GM12878 (cell line): ENCODE results near the gene PISD. TPM values are rescaled to one million over a fixed set of nuclear protein-coding genes. Genes with fewer than 3 reads are reported as not detected.

Experiments
- ATAC-seq: fragments of 200-7000 bp; cut with Tn5 transposase; 3 replicates; pipeline ENCODE4 v1.9.1; 2020; ENCODE audit warnings: mild to moderate bottlenecking, moderate library complexity
- BruUV-seq: library from RNA; stranded (reverse); fragments of 400-500 nt; replicated peaks from 2 replicates; lab custom pipeline; 2021; lab: Mats Ljungman, UMichigan
- CTCF ChIA-PET: fragments of 300-600 bp; sonication (Branson Sonifier 250); formaldehyde crosslinking; extraction: SDS; loops from one replicate; lab custom pipeline; 2021; ENCODE audit warnings: inconsistent platforms; lab: Yijun Ruan, JAX
- POLR2A ChIA-PET: fragments of 350-600 bp; formaldehyde crosslinking; extraction: SDS; loops from one replicate; lab custom pipeline; 2021; ENCODE audit warnings: inconsistent platforms; lab: Charles Lee
- RAD21 ChIA-PET: fragments of 300-600 bp; sonication (Branson Sonifier 250); formaldehyde crosslinking; loops from one replicate; lab custom pipeline; 2023; ENCODE audit warnings: antibody characterized with exemption; ENCODE audit not compliant: unreplicated experiment; lab: Charles Lee
- SMC1A ChIA-PET: fragments of 300-600 bp; sonication (Branson Sonifier 250); formaldehyde crosslinking; loops from one replicate; lab custom pipeline; 2023; ENCODE audit not compliant: unreplicated experiment, uncharacterized antibody; lab: Charles Lee
- DNase-seq: peaks from one replicate; pipeline ENCODE4 v3.0.0-alpha.2; 2011; ENCODE audit warnings: low read depth, low spot score
- FAIRE-seq: peaks from 3 replicates; lab custom pipeline; 2011; peaks lifted over from hg19 to GRCh38; lab: Jason Lieb, UNC
- H2AFZ ChIP-seq: 2 replicates; pipeline ENCODE4 v1.6.0; 2011; ENCODE audit warnings: low read depth, low read length, control low read depth; ENCODE audit not compliant: control insufficient read depth
- H3K27ac ChIP-seq: 2 replicates; pipeline ENCODE4 v1.5.1; 2011; ENCODE audit warnings: control low read depth; ENCODE audit not compliant: control insufficient read depth, insufficient read depth
- H3K27me3 ChIP-seq, 2 experiments: replicated peaks in 1 of 2; 2 replicates each; pipeline versions ENCODE4 v1.6.0 to v1.6.1; 2011; ENCODE audit warnings: low read length in 1 of 2; ENCODE audit not compliant: control insufficient read depth in 2 of 2, insufficient read depth in 2 of 2
- H3K36me3 ChIP-seq, 2 experiments: 2 replicates each; pipeline ENCODE4 v1.5.1; 2011; ENCODE audit warnings: low read length in 1 of 2; ENCODE audit not compliant: control insufficient read depth in 2 of 2, insufficient read depth in 2 of 2
- H3K4me1 ChIP-seq: 2 replicates; pipeline ENCODE4 v1.6.1; 2011; ENCODE audit warnings: mild to moderate bottlenecking, low read length, moderate library complexity, mixed read lengths; ENCODE audit not compliant: control insufficient read depth, insufficient read depth
- H3K4me2 ChIP-seq: 2 replicates; pipeline ENCODE4 v1.6.0; 2011; ENCODE audit warnings: control low read depth; ENCODE audit not compliant: control insufficient read depth, insufficient read depth
- H3K4me3 ChIP-seq: fragments of 200-600 bp; sonication (generic); 2 replicates; pipeline ENCODE4 v1.5.1; 2016
- H3K79me2 ChIP-seq: 2 replicates; pipeline ENCODE4 v1.6.0; 2011; ENCODE audit warnings: low read length; ENCODE audit not compliant: control insufficient read depth, insufficient read depth
- H3K9ac ChIP-seq: 2 replicates; pipeline ENCODE4 v1.8.0; 2011; ENCODE audit warnings: low read length, control low read depth, mixed read lengths; ENCODE audit not compliant: control insufficient read depth, insufficient read depth
- H3K9me3 ChIP-seq: replicated peaks from 3 replicates; pipeline ENCODE4 v1.5.1; 2011; ENCODE audit warnings: mild to moderate bottlenecking, low read length; ENCODE audit not compliant: control insufficient read depth, insufficient read depth
- H4K20me1 ChIP-seq: 2 replicates; pipeline ENCODE4 v1.6.0; 2011; ENCODE audit not compliant: control insufficient read depth, insufficient read depth
- ASH2L ChIP-seq: fragments of 300-600, 200-600 bp; sonication (generic); IDR thresholded peaks from 2 replicates; pipeline ENCODE4 v1.6.1; 2017; ENCODE audit warnings: low read depth, mild to moderate bottlenecking, borderline replicate concordance
- ATF7 ChIP-seq: fragments of 450-650 bp; IDR thresholded peaks from 2 replicates; pipeline ENCODE4 v1.6.1; 2016; ENCODE audit warnings: low read depth, mild to moderate bottlenecking
- BHLHE40 ChIP-seq, 2 experiments: fragments of 450-650 bp in 1 of 2; IDR thresholded peaks; 2 replicates each; pipeline ENCODE4 v1.6.1; 2011 to 2017; ENCODE audit warnings: low read depth in 2 of 2, borderline replicate concordance in 1 of 2, improper control_type of control experiment in 1 of 2, low read length in 1 of 2, mild to moderate bottlenecking in 1 of 2
- CBX3 ChIP-seq: fragments of 200-600 bp; sonication (generic); IDR thresholded peaks from 2 replicates; pipeline ENCODE4 v1.6.1; 2016; ENCODE audit warnings: low read depth, borderline replicate concordance
- CBX5 ChIP-seq: sonication (generic); IDR thresholded peaks from 2 replicates; pipeline ENCODE4 v1.6.1; 2016; ENCODE audit warnings: low read depth, moderate library complexity, mild to moderate bottlenecking, inconsistent platforms
- CREB1 ChIP-seq: IDR thresholded peaks from 2 replicates; pipeline ENCODE4 v1.6.1; 2012; ENCODE audit warnings: low read depth, mild to moderate bottlenecking, inconsistent platforms
- FOXM1 ChIP-seq: IDR thresholded peaks from 2 replicates; pipeline ENCODE4 v1.6.1; 2012; ENCODE audit warnings: low read depth, mild to moderate bottlenecking, inconsistent platforms, low read length, moderate library complexity
- HDGF ChIP-seq: fragments of 450-650 bp; IDR thresholded peaks from 2 replicates; pipeline ENCODE4 v1.6.1; 2016; ENCODE audit warnings: antibody characterized with exemption
- LARP7 ChIP-seq: fragments of 450-650 bp; IDR thresholded peaks from 2 replicates; pipeline ENCODE4 v1.6.1; 2017; ENCODE audit warnings: mild to moderate bottlenecking
- MTA2 ChIP-seq: fragments of 450-650 bp; IDR thresholded peaks from 2 replicates; pipeline ENCODE4 v1.6.1; 2016; ENCODE audit warnings: low read depth, mild to moderate bottlenecking, moderate library complexity
- MTA3 ChIP-seq: IDR thresholded peaks from 2 replicates; pipeline ENCODE4 v1.6.1; 2012; ENCODE audit warnings: low read length, inconsistent platforms, borderline replicate concordance
- MXI1 ChIP-seq: fragments of 150-350 bp; IDR thresholded peaks from 2 replicates; pipeline ENCODE4 v1.6.1; 2011; ENCODE audit warnings: low read depth, mild to moderate bottlenecking, inconsistent platforms, low read length, improper control_type of control experiment
- NR2C2 ChIP-seq: IDR thresholded peaks from 2 replicates; pipeline ENCODE4 v1.6.1; 2011; ENCODE audit warnings: borderline replicate concordance, low read depth; ENCODE audit not compliant: control insufficient read depth, insufficient read length
- POU2F2 ChIP-seq: IDR thresholded peaks from 3 replicates; pipeline ENCODE4 v1.6.1; 2011; ENCODE audit warnings: low read depth, mild to moderate bottlenecking, low read length, borderline replicate concordance
- RUNX3 ChIP-seq: IDR thresholded peaks from 2 replicates; pipeline ENCODE4 v1.6.1; 2012; ENCODE audit warnings: low read length, inconsistent platforms
- SREBF2 ChIP-seq: IDR thresholded peaks from 2 replicates; pipeline ENCODE4 v1.6.1; 2012; ENCODE audit warnings: mild to moderate bottlenecking, low read length
- USF2 ChIP-seq: IDR thresholded peaks from 2 replicates; pipeline ENCODE4 v1.6.1; 2011; ENCODE audit warnings: low read depth, low read length, improper control_type of control experiment, borderline replicate concordance
- ZNF274 ChIP-seq: IDR thresholded peaks from one replicate; pipeline ENCODE4 v1.8.0; 2011; ENCODE audit not compliant: insufficient read length, insufficient read depth
- WGBS: methylation state at CpG from one replicate; pipeline ENCODE4 v1.1.6; 2016; ENCODE audit warnings: low lambda C conversion rate; ENCODE audit not compliant: insufficient replicate concordance, insufficient coverage; ENCODE audit errors: missing lambda C conversion rate; 5-methylcytosine and 5-hydroxymethylcytosine counted together
- in situ Hi-C: fragments of 300-500 bp; cut with MboI; formaldehyde crosslinking; loops from 9 replicates; pipeline ENCODE4 v1.14.3; 2018; ENCODE audit warnings: mixed read lengths
- intact Hi-C: fragments of 100-400 bp; cut with micrococcal nuclease; formaldehyde crosslinking; loops from one replicate; pipeline ENCODE4 v1.14.2; 2022; ENCODE audit not compliant: unreplicated experiment
- polyA plus RNA-seq, 11 experiments: library from polyadenylated mRNA; depleted of rRNA in 4 of 11; unstranded in 6 of 11; stranded (reverse) in 5 of 11; fragments of >200 nt; fragmentation: Nextera tagmentation in 4 of 11; fragmentation: Illumina TruSeq in 1 of 11; extraction: Ambion mirVana in 4 of 11; extraction: Trizol in 1 of 11; gene quantifications; 1 replicate in 1 of 11; 2 replicates in 10 of 11; pipeline versions ENCODE4 v1.2.1 to v1.2.3, GENCODE V29; 2011 to 2016; ENCODE audit warnings: inconsistent platforms in 2 of 11, missing spikeins in 2 of 11, low read depth in 1 of 11
- total RNA-seq, 4 experiments: library from RNA; depleted of rRNA in 3 of 4; stranded (reverse); fragments of >200 nt in 3 of 4; fragmentation: Illumina TruSeq in 1 of 4; extraction: Trizol in 1 of 4; gene quantifications; 2 replicates each; pipeline versions ENCODE4 v1.2.1 to v1.2.3, GENCODE V29; 2013 to 2021
- TF ChIP-seq, protein P1 (sequence below): fragments of 450-650 bp; IDR thresholded peaks from 2 replicates; pipeline ENCODE4 v1.6.1; 2017; ENCODE audit warnings: mild to moderate bottlenecking, moderate library complexity
- TF ChIP-seq, protein P2 (sequence below): fragments of 450-650 bp; IDR thresholded peaks from 2 replicates; pipeline ENCODE4 v1.6.1; 2016; ENCODE audit warnings: mild to moderate bottlenecking

PISD gene
- total and polyA plus RNA-seq, 10 of the 15 experiments (the other 5 are each of a cell fraction or from before 2014, with no cell fraction given), result 25.8 to 62.7 (median 45.8) TPM

- no peaks in the 10 kb centered on the region for H3K9me3 ChIP-seq
- H3K4me1 ChIP-seq, result no peaks in the 10 kb centered on the region
- no peak for FAIRE-seq
- no peaks in the 10 kb centered on the region for H3K27me3 ChIP-seq
- WGBS, result 89% methylated on average over 6 of the region's 6 CpGs
- no TSS peak for BruUV-seq
- ChIA-PET POLR2A (no interaction called here), RAD21 (no interaction called here), SMC1A (interaction anchor here (0.6 to 0.7 kb wide), 2 partner anchors 11 to 1364 kb away, joined by 3 to 4 read pairs; no protein-coding TSS in a partner anchor), CTCF (interaction anchor here (0.7 to 1.1 kb wide), 3 partner anchors 26 to 137 kb away, joined by 3 read pairs; no protein-coding TSS in a partner anchor)
- H2AFZ ChIP-seq, result no peak overlapping the region
- no peak for ATAC-seq
- DNase-seq, result no peak
- TF ChIP-seq, protein P1, sequence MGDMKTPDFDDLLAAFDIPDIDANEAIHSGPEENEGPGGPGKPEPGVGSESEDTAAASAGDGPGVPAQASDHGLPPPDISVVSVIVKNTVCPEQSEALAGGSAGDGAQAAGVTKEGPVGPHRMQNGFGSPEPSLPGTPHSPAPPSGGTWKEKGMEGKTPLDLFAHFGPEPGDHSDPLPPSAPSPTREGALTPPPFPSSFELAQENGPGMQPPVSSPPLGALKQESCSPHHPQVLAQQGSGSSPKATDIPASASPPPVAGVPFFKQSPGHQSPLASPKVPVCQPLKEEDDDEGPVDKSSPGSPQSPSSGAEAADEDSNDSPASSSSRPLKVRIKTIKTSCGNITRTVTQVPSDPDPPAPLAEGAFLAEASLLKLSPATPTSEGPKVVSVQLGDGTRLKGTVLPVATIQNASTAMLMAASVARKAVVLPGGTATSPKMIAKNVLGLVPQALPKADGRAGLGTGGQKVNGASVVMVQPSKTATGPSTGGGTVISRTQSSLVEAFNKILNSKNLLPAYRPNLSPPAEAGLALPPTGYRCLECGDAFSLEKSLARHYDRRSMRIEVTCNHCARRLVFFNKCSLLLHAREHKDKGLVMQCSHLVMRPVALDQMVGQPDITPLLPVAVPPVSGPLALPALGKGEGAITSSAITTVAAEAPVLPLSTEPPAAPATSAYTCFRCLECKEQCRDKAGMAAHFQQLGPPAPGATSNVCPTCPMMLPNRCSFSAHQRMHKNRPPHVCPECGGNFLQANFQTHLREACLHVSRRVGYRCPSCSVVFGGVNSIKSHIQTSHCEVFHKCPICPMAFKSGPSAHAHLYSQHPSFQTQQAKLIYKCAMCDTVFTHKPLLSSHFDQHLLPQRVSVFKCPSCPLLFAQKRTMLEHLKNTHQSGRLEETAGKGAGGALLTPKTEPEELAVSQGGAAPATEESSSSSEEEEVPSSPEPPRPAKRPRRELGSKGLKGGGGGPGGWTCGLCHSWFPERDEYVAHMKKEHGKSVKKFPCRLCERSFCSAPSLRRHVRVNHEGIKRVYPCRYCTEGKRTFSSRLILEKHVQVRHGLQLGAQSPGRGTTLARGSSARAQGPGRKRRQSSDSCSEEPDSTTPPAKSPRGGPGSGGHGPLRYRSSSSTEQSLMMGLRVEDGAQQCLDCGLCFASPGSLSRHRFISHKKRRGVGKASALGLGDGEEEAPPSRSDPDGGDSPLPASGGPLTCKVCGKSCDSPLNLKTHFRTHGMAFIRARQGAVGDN, result no peak
- TF ChIP-seq ATF7 (no peak), RUNX3 (no peak), MXI1 (no peak), LARP7 (no peak), CBX3 (no peak), MTA2 (no peak), POU2F2 (no peak), ZNF274 (no peak), SREBF2 (no peak), USF2 (no peak), CBX5 (no peak), BHLHE40 (IDR thresholded peaks at IDR 0.05; ENCODE audit: borderline replicate concordance in 1 of 2, low read depth in 2 of 2, low read length in 1 of 2) (no peak), NR2C2 (no peak), CREB1 (no peak), MTA3 (no peak), FOXM1 (no peak), ASH2L (no peak), HDGF (no peak)
- TF ChIP-seq, protein P2, sequence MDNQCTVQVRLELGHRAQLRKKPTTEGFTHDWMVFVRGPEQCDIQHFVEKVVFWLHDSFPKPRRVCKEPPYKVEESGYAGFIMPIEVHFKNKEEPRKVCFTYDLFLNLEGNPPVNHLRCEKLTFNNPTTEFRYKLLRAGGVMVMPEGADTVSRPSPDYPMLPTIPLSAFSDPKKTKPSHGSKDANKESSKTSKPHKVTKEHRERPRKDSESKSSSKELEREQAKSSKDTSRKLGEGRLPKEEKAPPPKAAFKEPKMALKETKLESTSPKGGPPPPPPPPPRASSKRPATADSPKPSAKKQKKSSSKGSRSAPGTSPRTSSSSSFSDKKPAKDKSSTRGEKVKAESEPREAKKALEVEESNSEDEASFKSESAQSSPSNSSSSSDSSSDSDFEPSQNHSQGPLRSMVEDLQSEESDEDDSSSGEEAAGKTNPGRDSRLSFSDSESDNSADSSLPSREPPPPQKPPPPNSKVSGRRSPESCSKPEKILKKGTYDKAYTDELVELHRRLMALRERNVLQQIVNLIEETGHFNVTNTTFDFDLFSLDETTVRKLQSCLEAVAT, result no peak
- no peak overlapping the region for H3K4me2 ChIP-seq
- no peak overlapping the region for H3K27ac ChIP-seq
- no peaks in the 10 kb centered on the region for H4K20me1 ChIP-seq
- H3K79me2 ChIP-seq, result no peaks in the 10 kb centered on the region
- H3K9ac ChIP-seq, result no peak overlapping the region
- intact Hi-C loops (no loop called here), in situ Hi-C loops (no loop called here)
- H3K4me3 ChIP-seq, result no peak overlapping the region
- peaks cover 6 to 24% of the 10 kb centered on the region in 2 experiments for H3K36me3 ChIP-seq
These were observed 72.9 kb downstream of the PISD start for GRCh38 chr22:31588970-31589675.
